Natural killer cell (primary cell): ENCODE results near the gene ALS2. TPM values are rescaled to one million over a fixed set of nuclear protein-coding genes. Genes with fewer than 3 reads are reported as not detected.

Experiments
- ATAC-seq, 3 donors: fragments of 150-1000 bp in 2 of 3; fragments of 200-7000 bp in 1 of 3; cut with Tn5 transposase; 1 replicate in 1 of 3; 2 replicates in 2 of 3; pipeline ENCODE4 v1.10.0; 2021; ENCODE audit warnings: mild to moderate bottlenecking in 2 of 3, moderate library complexity in 2 of 3
- DNase-seq, 2 donors: peaks; one replicate each; pipeline versions ENCODE4 v3.0.0 to v3.0.0-alpha.2; 2013 to 2021; ENCODE audit warnings: mixed read lengths in 1 of 2
- H3K27ac ChIP-seq: one replicate; pipeline ENCODE4 v1.5.1; 2013; ENCODE audit warnings: mild to moderate bottlenecking, low read length
- H3K27me3 ChIP-seq: one replicate; pipeline ENCODE4 v1.6.1; 2013; ENCODE audit warnings: low read length; ENCODE audit not compliant: control insufficient read depth, insufficient read depth
- H3K36me3 ChIP-seq: one replicate; pipeline ENCODE4 v1.6.1; 2013; ENCODE audit warnings: low read length; ENCODE audit not compliant: control insufficient read depth, insufficient read depth
- H3K4me1 ChIP-seq: one replicate; pipeline ENCODE4 v1.6.1; 2013; ENCODE audit warnings: low read length; ENCODE audit not compliant: control insufficient read depth, insufficient read depth
- H3K4me3 ChIP-seq: one replicate; pipeline ENCODE4 v1.5.1; 2013; ENCODE audit warnings: low read length
- H3K9me3 ChIP-seq: one replicate; pipeline ENCODE4 v1.6.1; 2013; ENCODE audit warnings: low read length; ENCODE audit not compliant: control insufficient read depth, insufficient read depth
- H3K27ac Mint-ChIP-seq, 2 donors: one replicate each; pipeline ENCODE4 v1.8.0; 2022; ENCODE audit warnings: mild to moderate bottlenecking in 2 of 2, mixed read lengths in 2 of 2, moderate library complexity in 1 of 2
- H3K27me3 Mint-ChIP-seq, 2 donors: one replicate each; pipeline ENCODE4 v1.8.0; 2022; ENCODE audit warnings: low read depth in 2 of 2, mixed read lengths in 2 of 2
- H3K36me3 Mint-ChIP-seq: one replicate; pipeline ENCODE4 v1.8.0; 2022; ENCODE audit warnings: mixed read lengths
- H3K4me1 Mint-ChIP-seq, 2 donors: one replicate each; pipeline ENCODE4 v1.8.0; 2022; ENCODE audit warnings: mixed read lengths in 2 of 2
- H3K4me3 Mint-ChIP-seq: one replicate; pipeline ENCODE4 v1.8.0; 2022; ENCODE audit warnings: mild to moderate bottlenecking, moderate library complexity, mixed read lengths
- H3K9me3 Mint-ChIP-seq, 2 donors: one replicate each; pipeline ENCODE4 v1.8.0; 2022; ENCODE audit warnings: mixed read lengths in 2 of 2
- WGBS: methylation state at CpG from one replicate; pipeline ENCODE4 v1.1.7; 2013; ENCODE audit warnings: missing lambda C conversion rate; ENCODE audit not compliant: insufficient coverage; 5-methylcytosine and 5-hydroxymethylcytosine counted together
- intact Hi-C: fragments of 100-400 bp; cut with micrococcal nuclease; formaldehyde crosslinking; loops from one replicate; pipeline ENCODE4 v1.14.2; 2022
- total RNA-seq, 4 donors: library from RNA; stranded (reverse); fragments of 120-200 nt in 1 of 4; gene quantifications; one replicate each; pipeline versions ENCODE4 v1.2.3 to v1.2.4, GENCODE V29; 2013 to 2022
- TF ChIP-seq, protein P1 (sequence below): fragments of 200-600 bp; IDR thresholded peaks from one replicate; pipeline ENCODE4 v1.8.0; 2022; ENCODE audit warnings: antibody characterized with exemption

ALS2 gene
- total RNA-seq, 3 donors from 2014 or later (not counting 1 experiment from before 2014, with no cell fraction given): 15.0 to 28.6 (median 19.1) TPM

DNA sequence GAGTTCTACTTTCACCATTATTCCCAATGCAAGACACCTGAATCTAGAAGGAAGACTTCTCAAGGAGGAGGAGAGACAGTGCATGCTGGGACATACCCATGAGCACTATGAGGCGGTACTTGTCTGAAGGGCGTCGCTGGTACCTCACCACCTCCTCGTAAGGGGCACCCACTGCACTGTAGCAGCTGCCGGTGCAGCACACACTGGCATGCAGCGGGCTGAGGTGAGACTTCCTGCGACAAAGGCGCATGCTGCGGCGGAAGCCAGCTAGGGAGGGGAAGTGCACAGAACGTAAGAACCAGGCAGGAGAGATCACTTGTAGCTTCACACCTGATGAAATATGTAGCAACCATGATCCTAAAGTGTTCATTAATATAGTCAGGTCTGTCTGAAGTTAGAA lies 124.6 kb downstream of the ALS2 start:
- Histone ChIP-seq H3K9me3 (no peaks in the 10 kb centered on the region), H3K4me3 (no peak overlapping the region), H3K4me1 (peaks cover 11% of the 10 kb centered on the region), H3K27ac (peak overlapping the region; percentile 35), H3K36me3 (no peaks in the 10 kb centered on the region), H3K27me3 (no peaks in the 10 kb centered on the region)
- Mint-ChIP-seq H3K9me3 (no peaks in the 10 kb centered on the region), H3K27ac (peak overlapping the region; percentile 39 to 64), H3K4me1 (peaks cover 10 to 11% of the 10 kb centered on the region in 2 donors), H3K27me3 (peaks cover 10 to 25% of the 10 kb centered on the region in 2 donors), H3K4me3 (no peak overlapping the region), H3K36me3 (no peaks in the 10 kb centered on the region)
- intact Hi-C loops: no loop called here
- ATAC-seq: peak; percentile 83 to 97 (median 92)
- DNase-seq: peak; percentile 21 to 69
- TF ChIP-seq, protein P1, sequence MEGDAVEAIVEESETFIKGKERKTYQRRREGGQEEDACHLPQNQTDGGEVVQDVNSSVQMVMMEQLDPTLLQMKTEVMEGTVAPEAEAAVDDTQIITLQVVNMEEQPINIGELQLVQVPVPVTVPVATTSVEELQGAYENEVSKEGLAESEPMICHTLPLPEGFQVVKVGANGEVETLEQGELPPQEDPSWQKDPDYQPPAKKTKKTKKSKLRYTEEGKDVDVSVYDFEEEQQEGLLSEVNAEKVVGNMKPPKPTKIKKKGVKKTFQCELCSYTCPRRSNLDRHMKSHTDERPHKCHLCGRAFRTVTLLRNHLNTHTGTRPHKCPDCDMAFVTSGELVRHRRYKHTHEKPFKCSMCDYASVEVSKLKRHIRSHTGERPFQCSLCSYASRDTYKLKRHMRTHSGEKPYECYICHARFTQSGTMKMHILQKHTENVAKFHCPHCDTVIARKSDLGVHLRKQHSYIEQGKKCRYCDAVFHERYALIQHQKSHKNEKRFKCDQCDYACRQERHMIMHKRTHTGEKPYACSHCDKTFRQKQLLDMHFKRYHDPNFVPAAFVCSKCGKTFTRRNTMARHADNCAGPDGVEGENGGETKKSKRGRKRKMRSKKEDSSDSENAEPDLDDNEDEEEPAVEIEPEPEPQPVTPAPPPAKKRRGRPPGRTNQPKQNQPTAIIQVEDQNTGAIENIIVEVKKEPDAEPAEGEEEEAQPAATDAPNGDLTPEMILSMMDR: no peak
- 77% methylated on average over 11 of the region's 11 CpGs for WGBS

DNA sequence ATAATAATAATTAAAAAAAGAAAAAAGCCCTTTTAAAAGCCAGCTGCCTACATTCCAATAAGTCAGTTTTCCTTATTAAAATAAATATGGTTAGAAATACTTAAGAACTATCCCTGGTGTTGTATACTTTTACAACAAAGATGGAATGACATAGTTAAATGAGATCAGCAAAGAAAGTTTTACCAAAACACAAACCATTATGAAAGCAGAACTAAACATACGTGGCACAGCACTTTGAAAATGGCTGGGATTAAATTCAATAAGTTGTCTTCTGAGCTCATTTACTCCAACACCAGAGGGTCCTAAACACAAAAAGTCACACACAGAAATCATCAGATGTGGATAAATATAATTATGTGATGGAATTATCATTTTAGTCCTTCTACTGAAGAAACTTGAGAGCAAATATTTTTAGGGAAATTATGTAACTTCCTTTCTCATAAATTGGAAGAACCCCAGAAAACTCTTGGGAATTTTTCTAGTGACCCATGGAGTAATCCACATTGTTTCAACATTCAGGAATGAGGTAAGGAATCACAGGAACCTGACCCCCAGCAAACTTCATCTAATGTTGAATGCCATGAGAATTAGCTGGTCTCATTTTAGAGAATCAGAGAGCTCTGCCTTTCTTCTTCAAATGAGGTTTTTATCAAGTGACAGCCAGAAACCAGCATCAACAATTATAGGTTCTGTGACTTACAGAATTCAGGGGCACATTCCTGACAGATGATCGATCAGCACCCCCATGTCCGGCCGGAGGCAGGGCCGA lies 125.9 kb downstream of the ALS2 start:
- Mint-ChIP-seq H3K4me1 (peaks cover 9 to 11% of the 10 kb centered on the region in 2 donors), H3K27me3 (peaks cover 10 to 30% of the 10 kb centered on the region in 2 donors), H3K4me3 (no peak overlapping the region), H3K9me3 (no peaks in the 10 kb centered on the region), H3K36me3 (no peaks in the 10 kb centered on the region), H3K27ac (no peak overlapping the region)
- Histone ChIP-seq H3K9me3 (no peaks in the 10 kb centered on the region), H3K27ac (no peak overlapping the region), H3K4me3 (no peak overlapping the region), H3K36me3 (no peaks in the 10 kb centered on the region), H3K27me3 (peaks cover 5% of the 10 kb centered on the region), H3K4me1 (peaks cover 11% of the 10 kb centered on the region)
- TF ChIP-seq, protein P1: no peak
- DNase-seq: no peak
- intact Hi-C loops: no loop called here
- ATAC-seq: no peak
- 97% methylated on average over 5 of the region's 5 CpGs for WGBS

DNA sequence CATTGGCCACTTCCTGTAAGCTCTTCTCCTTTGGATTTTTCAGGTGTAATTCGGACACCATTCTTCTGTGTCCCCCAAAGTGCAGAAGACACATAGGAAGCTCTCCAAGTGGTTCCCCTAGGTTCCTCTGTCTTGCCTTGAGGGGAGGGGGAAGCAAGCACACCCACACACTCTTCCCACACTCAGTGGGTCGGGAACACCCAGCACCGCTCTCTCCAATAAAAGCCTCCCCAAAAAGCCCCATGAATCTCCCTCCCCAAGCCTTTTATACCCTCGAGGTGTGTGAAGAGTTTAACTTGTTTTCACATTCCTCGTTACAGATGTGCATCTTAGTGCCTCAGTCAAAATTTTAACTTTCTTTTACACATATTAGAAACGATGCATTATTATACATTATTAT lies 127.5 kb downstream of the ALS2 start:
- DNase-seq: no peak
- Histone ChIP-seq H3K4me3 (no peak overlapping the region), H3K4me1 (peaks cover 11% of the 10 kb centered on the region), H3K36me3 (no peaks in the 10 kb centered on the region), H3K9me3 (no peaks in the 10 kb centered on the region), H3K27me3 (peaks cover 5% of the 10 kb centered on the region), H3K27ac (no peak overlapping the region)
- H3K4me3 Mint-ChIP-seq: no peak overlapping the region
- H3K27me3 Mint-ChIP-seq: peaks cover 10 to 39% of the 10 kb centered on the region in 2 donors
- TF ChIP-seq, protein P1: no peak
- intact Hi-C loops: no loop called here
- peaks cover 9 to 11% of the 10 kb centered on the region in 2 donors for H3K4me1 Mint-ChIP-seq
- H3K9me3 Mint-ChIP-seq: no peaks in the 10 kb centered on the region
- 100% methylated on average over 3 of the region's 6 CpGs for WGBS
- no peaks in the 10 kb centered on the region for H3K36me3 Mint-ChIP-seq
- no peak for ATAC-seq
- H3K27ac Mint-ChIP-seq: no peak overlapping the region

Other genes with a start within 250 kb of the ALS2 start
- gene TMEM237, start 137.4 kb downstream of the ALS2 start, total RNA-seq: 1 to 10 TPM; 2.8 to 3.9 (median 3.4) TPM
- under 1 TPM in 2 of 3 donors, not detected in 1; 0.15 to 0.45 TPM for gene MPP4, start 82.3 kb downstream of the ALS2 start, total RNA-seq
- 1 to 10 TPM in 1 of 3 donors, under 1 TPM in 1, not detected in 1; 0.72 to 2.5 TPM for gene CDK15, start 25.6 kb upstream of the ALS2 start, total RNA-seq